WTC11 (cell line): ENCODE results near the gene SNX19. TPM values are rescaled to one million over a fixed set of nuclear protein-coding genes. Genes with fewer than 3 reads are reported as not detected.

Experiments used
- ATAC-seq: fragments of 200-7000 bp; cut with Tn5 transposase; 2 replicates; pipeline ENCODE4 v1.10.0; 2021; ENCODE audit warnings: mild to moderate bottlenecking, moderate library complexity
- CTCF ChIA-PET: fragments of 300-600 bp; sonication (Branson Sonifier 250); formaldehyde crosslinking; loops from one replicate; lab custom pipeline; 2021; ENCODE audit warnings: antibody characterized with exemption; lab: Charles Lee
- POLR2A ChIA-PET: fragments of 350-600 bp; sonication (Branson Sonifier 250); formaldehyde crosslinking; loops from one replicate; lab custom pipeline; 2021; ENCODE audit warnings: antibody characterized with exemption; lab: Charles Lee
- DNase-seq: peaks from one replicate; pipeline ENCODE4 v3.0.0; 2021; ENCODE audit warnings: low spot score
- H3K27ac Mint-ChIP-seq: 2 replicates; pipeline ENCODE4 v1.8.0; 2021; ENCODE audit warnings: mixed read lengths
- H3K27me3 Mint-ChIP-seq: 2 replicates; pipeline ENCODE4 v1.8.0; 2021; ENCODE audit warnings: low read depth, mild to moderate bottlenecking, moderate library complexity, mixed read lengths
- H3K36me3 Mint-ChIP-seq: 2 replicates; pipeline ENCODE4 v1.8.0; 2021; ENCODE audit warnings: mixed read lengths
- H3K4me1 Mint-ChIP-seq: 2 replicates; pipeline ENCODE4 v1.8.0; 2022; ENCODE audit warnings: mixed read lengths
- H3K4me3 Mint-ChIP-seq: 2 replicates; pipeline ENCODE4 v1.8.0; 2021; ENCODE audit warnings: mild to moderate bottlenecking, moderate library complexity, mixed read lengths
- H3K9me3 Mint-ChIP-seq: 2 replicates; pipeline ENCODE4 v1.8.0; 2021; ENCODE audit warnings: mixed read lengths
- AFF4 ChIP-seq: sonication (generic); formaldehyde crosslinking; IDR thresholded peaks from 2 replicates; pipeline ENCODE4 v1.8.1; 2023; ENCODE audit warnings: mild to moderate bottlenecking, missing genetic modification reagents, borderline replicate concordance
- AR ChIP-seq: fragments of 250-450 bp; sonication (Bioruptor Pico); IDR thresholded peaks from 2 replicates; pipeline ENCODE4 v1.9.0; 2021; ENCODE audit warnings: mild to moderate bottlenecking
- CDX4 ChIP-seq: fragments of 250-450 bp; sonication (Bioruptor Pico); IDR thresholded peaks from 2 replicates; pipeline ENCODE4 v1.9.0; 2021; ENCODE audit warnings: moderate library complexity, mild to moderate bottlenecking, inconsistent platforms, borderline replicate concordance
- CREB1 ChIP-seq: sonication (generic); formaldehyde crosslinking; IDR thresholded peaks from 2 replicates; pipeline ENCODE4 v1.8.0; 2023; ENCODE audit warnings: mild to moderate bottlenecking, missing genetic modification reagents
- E2F4 ChIP-seq: sonication (generic); formaldehyde crosslinking; IDR thresholded peaks from 2 replicates; pipeline ENCODE4 v1.8.1; 2022; ENCODE audit warnings: low read depth, mild to moderate bottlenecking, moderate library complexity, missing genetic modification reagents, borderline replicate concordance
- ERG ChIP-seq: fragments of 250-450 bp; sonication (Bioruptor Pico); IDR thresholded peaks from 2 replicates; pipeline ENCODE4 v1.8.0; 2021; ENCODE audit warnings: mild to moderate bottlenecking
- FOXK1 ChIP-seq: sonication (generic); formaldehyde crosslinking; IDR thresholded peaks from 2 replicates; pipeline ENCODE4 v1.8.0; 2022; ENCODE audit warnings: mild to moderate bottlenecking, moderate library complexity, missing genetic modification reagents
- FOXP1 ChIP-seq: sonication (generic); formaldehyde crosslinking; IDR thresholded peaks from 2 replicates; pipeline ENCODE4 v1.8.0; 2022; ENCODE audit warnings: missing genetic modification reagents, mild to moderate bottlenecking, moderate library complexity, borderline replicate concordance
- HMGXB4 ChIP-seq: sonication (generic); formaldehyde crosslinking; IDR thresholded peaks from 2 replicates; pipeline ENCODE4 v1.8.1; 2023; ENCODE audit warnings: mild to moderate bottlenecking, moderate library complexity, missing genetic modification reagents
- JUN ChIP-seq: sonication (generic); formaldehyde crosslinking; IDR thresholded peaks from 2 replicates; pipeline ENCODE4 v1.8.0; 2023; ENCODE audit warnings: mild to moderate bottlenecking, missing genetic modification reagents
- KAT7 ChIP-seq: sonication (generic); formaldehyde crosslinking; IDR thresholded peaks from 2 replicates; pipeline ENCODE4 v1.8.1; 2023; ENCODE audit warnings: missing genetic modification reagents, mild to moderate bottlenecking, borderline replicate concordance
- NFATC4 ChIP-seq: fragments of 250-450 bp; sonication (Bioruptor Pico); IDR thresholded peaks from 2 replicates; pipeline ENCODE4 v1.9.0; 2021; ENCODE audit warnings: mild to moderate bottlenecking
- PREB ChIP-seq: sonication (generic); formaldehyde crosslinking; IDR thresholded peaks from 2 replicates; pipeline ENCODE4 v1.8.1; 2022; ENCODE audit warnings: mild to moderate bottlenecking, missing genetic modification reagents, moderate library complexity, borderline replicate concordance
- SMAD4 ChIP-seq: sonication (generic); formaldehyde crosslinking; IDR thresholded peaks from 2 replicates; pipeline ENCODE4 v1.8.0; 2022; ENCODE audit warnings: mild to moderate bottlenecking, missing genetic modification reagents
- STAT6 ChIP-seq: sonication (generic); formaldehyde crosslinking; conservative IDR thresholded peaks from 2 replicates; pipeline ENCODE4 v1.8.1; 2023; ENCODE audit warnings: mild to moderate bottlenecking, low read depth, missing genetic modification reagents, moderate library complexity
- TP53 ChIP-seq: sonication (generic); formaldehyde crosslinking; IDR thresholded peaks from 2 replicates; pipeline ENCODE4 v1.8.1; 2023; ENCODE audit warnings: mild to moderate bottlenecking, missing genetic modification reagents
- ZMAT4 ChIP-seq: fragments of 250-450 bp; sonication (Bioruptor Pico); IDR thresholded peaks from 2 replicates; pipeline ENCODE4 v1.9.0; 2021; ENCODE audit warnings: mild to moderate bottlenecking
- ZNF396 ChIP-seq: fragments of 250-450 bp; sonication (Bioruptor Pico); IDR thresholded peaks from 2 replicates; pipeline ENCODE4 v1.8.0; 2021; ENCODE audit warnings: mild to moderate bottlenecking, moderate library complexity, borderline replicate concordance
- total RNA-seq: library from RNA; stranded (reverse); gene quantifications from 3 replicates; pipeline ENCODE4 v1.2.3, GENCODE V29; 2021

Gene SNX19
- total RNA-seq, 1 experiment from 2014 or later = 25.2 TPM

GRCh38 chr11:130892861-130893260 is 23.4 kb downstream of the SNX19 start (continued):
- TF ChIP-seq HMGXB4 (CRISPR knock-in tag) (no peak), PREB (CRISPR knock-in tag) (no peak), CDX4 (CRISPR knock-in tag) (no peak), FOXP1 (CRISPR knock-in tag) (no peak), AFF4 (CRISPR knock-in tag) (no peak), CREB1 (CRISPR knock-in tag) (no peak), STAT6 (CRISPR knock-in tag) (no peak), AR (CRISPR knock-in tag) (no peak), ZNF396 (CRISPR knock-in tag) (no peak), NFATC4 (CRISPR knock-in tag) (no peak)

GRCh38 chr11:130891326-130891725 is 25.0 kb downstream of the SNX19 start:
- DNase-seq = no peak
- CTCF ChIA-PET = interaction anchor here (2.1 kb wide), 1 partner anchor 457 kb away, joined by 8 read pairs; no protein-coding TSS in a partner anchor
- TF ChIP-seq KAT7 = no peak
- no peak for TF ChIP-seq SMAD4
- no peak for TF ChIP-seq ZMAT4 (CRISPR knock-in tag)
- TF ChIP-seq TP53 (CRISPR knock-in tag) = no peak
- TF ChIP-seq JUN = no peak
- TF ChIP-seq E2F4 (CRISPR knock-in tag) = no peak
- TF ChIP-seq FOXK1 (CRISPR knock-in tag) = no peak
- TF ChIP-seq ERG = no peak

More at GRCh38 chr11:130891326-130891725, 25.0 kb downstream of the SNX19 start:
- no peak for ATAC-seq
- H3K36me3 Mint-ChIP-seq = peaks cover 17% of the 10 kb centered on the region
- POLR2A ChIA-PET = no interaction called here
- H3K9me3 Mint-ChIP-seq = no peaks in the 10 kb centered on the region
- no peak overlapping the region for H3K4me3 Mint-ChIP-seq
- peaks cover 20% of the 10 kb centered on the region for H3K4me1 Mint-ChIP-seq
- H3K27me3 Mint-ChIP-seq = no peaks in the 10 kb centered on the region
- H3K27ac Mint-ChIP-seq = no peak overlapping the region
